Subcutaneous abdominal adipose tissue (tissue), 5 donors: ENCODE data around the gene SLC16A11.

Experiments used
- H3K27ac ChIP-seq: one replicate; pipeline ENCODE4 v1.7.0; 2013; ENCODE audit warnings: low read depth, mild to moderate bottlenecking, inconsistent platforms, low read length, moderate library complexity
- H3K27me3 ChIP-seq, 5 donors: one replicate each; pipeline ENCODE4 v1.7.0; 2013; ENCODE audit warnings: low read length in 5 of 5, inconsistent platforms in 1 of 5; ENCODE audit not compliant: control insufficient read depth in 5 of 5, insufficient read depth in 4 of 5
- H3K36me3 ChIP-seq, 5 donors: one replicate each; pipeline ENCODE4 v1.7.0; 2013; ENCODE audit warnings: low read length in 5 of 5; ENCODE audit not compliant: control insufficient read depth in 5 of 5, insufficient read depth in 5 of 5
- H3K4me1 ChIP-seq, 5 donors: one replicate each; pipeline ENCODE4 v1.7.0; 2013; ENCODE audit warnings: low read length in 5 of 5, mild to moderate bottlenecking in 3 of 5, moderate library complexity in 1 of 5; ENCODE audit not compliant: control insufficient read depth in 5 of 5, insufficient read depth in 5 of 5
- H3K4me3 ChIP-seq, 5 donors: one replicate each; pipeline ENCODE4 v1.7.0; 2013; ENCODE audit warnings: low read length in 5 of 5, low read depth in 1 of 5
- H3K9ac ChIP-seq, 5 donors: one replicate each; pipeline ENCODE4 v1.7.0; 2013; ENCODE audit warnings: low read length in 5 of 5, mild to moderate bottlenecking in 4 of 5, moderate library complexity in 3 of 5
- H3K9me3 ChIP-seq, 5 donors: one replicate each; pipeline ENCODE4 v1.7.0; 2013; ENCODE audit warnings: low read length in 5 of 5; ENCODE audit not compliant: control insufficient read depth in 5 of 5
- donor health status: healthy.
- donor health status: healthy.
- donor health status: healthy.
- donor health status: healthy.
- donor health status: healthy.

Gene SLC16A11

DNA sequence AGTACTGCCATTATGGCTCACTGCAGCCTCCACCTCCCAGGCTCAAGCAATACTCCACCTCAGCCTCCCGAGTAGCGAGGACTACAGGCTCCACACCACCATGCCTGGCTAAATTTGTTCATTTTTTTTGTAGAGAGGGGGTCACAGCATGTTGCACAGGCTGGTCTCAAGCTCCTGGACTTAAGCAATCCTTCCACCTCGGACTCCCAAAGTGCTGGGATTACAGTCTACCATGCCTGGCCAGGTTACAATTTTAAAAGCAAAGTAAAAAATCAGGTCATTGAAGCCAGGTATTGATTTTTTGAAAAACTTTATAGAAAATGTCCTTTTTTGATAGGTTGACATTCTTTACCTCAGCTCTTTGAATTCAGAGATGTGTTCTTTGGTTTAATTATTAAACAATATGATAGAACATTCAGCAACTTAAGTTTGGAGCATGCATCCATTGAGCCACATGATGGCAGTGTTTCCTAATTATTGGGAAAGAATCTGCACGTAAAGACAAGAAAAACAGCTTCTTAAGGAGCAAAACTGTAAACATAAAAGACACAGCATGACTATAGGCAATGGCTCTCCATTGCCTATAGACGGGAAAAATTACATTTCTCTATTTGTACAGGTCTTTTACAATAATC is 1.7 kb upstream of the SLC16A11 start:
- Histone ChIP-seq H3K4me1 (peaks cover 0 to 36% (median 28%) of the 10 kb centered on the region in 5 donors), H3K36me3 (no peaks in the 10 kb centered on the region), H3K27ac (no peak overlapping the region), H3K27me3 (peaks cover 23 to 41% (median 36%) of the 10 kb centered on the region in 5 donors), H3K4me3 (no peak overlapping the region), H3K9me3 (no peaks in the 10 kb centered on the region), H3K9ac (no peak overlapping the region)

DNA sequence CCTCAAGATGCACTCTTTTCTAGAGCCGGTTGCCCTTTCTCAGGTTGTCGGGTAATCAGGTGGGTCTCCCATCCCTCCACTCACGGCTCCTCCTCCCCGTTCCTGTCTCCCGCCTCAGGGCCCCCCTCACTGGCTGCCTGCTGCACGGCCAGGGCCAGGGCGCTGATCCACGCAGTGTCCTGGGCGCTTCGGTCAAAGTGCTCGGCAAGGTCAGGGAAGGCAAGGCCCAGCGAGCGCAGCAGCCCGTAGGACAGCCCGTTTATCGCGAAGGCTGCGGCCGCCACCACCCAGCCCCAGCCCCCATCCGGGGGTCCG is 753 bp downstream of the SLC16A11 start:
- H3K27ac ChIP-seq = no peak overlapping the region
- peaks cover 14 to 32% (median 31%) of the 10 kb centered on the region in 5 donors for H3K27me3 ChIP-seq
- H3K4me1 ChIP-seq = peaks cover 0 to 36% (median 28%) of the 10 kb centered on the region in 5 donors
- no peaks in the 10 kb centered on the region for H3K9me3 ChIP-seq
- no peaks in the 10 kb centered on the region for H3K36me3 ChIP-seq
- H3K4me3 ChIP-seq = peak overlapping the region in 4 of 5 donors; percentile 50 to 62 (median 54)
- peak overlapping the region in 3 of 5 donors; percentile 39 to 66 (median 65) for H3K9ac ChIP-seq

DNA sequence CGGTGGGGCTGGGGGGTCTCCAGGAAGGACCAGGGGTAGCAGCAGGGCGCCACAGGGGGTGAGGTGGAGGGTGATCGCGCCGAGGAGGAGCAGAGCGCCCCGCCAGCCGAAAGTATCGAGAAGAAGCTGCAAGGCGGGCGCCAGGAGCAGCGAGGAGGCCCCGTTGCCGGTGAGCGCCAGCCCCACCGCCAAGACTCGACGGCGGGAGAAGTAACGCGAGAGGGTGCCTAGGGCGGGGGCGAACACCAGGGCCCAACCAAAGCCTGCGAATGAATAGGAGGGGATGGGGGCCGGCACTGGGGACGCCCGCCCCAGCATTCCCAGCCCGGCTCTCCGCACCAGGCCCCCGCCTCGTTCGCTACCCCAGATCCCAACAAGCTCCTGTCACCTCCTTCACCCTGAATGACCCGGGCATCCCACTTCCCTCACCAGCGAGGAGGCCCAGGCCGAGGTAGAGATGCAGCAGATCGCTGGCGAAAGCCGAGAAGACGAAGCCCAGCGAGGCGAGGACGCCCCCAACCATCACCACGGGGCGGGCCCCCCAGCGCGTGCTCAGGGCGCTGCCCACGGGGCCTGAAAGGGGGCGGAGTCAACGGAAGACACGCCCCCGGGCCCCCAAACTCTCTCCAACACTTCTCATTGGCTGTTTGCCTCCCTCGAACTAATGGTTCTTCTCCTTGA is 1.3 kb downstream of the SLC16A11 start:
- Histone ChIP-seq H3K27me3 (peaks cover 14 to 29% (median 28%) of the 10 kb centered on the region in 5 donors), H3K4me1 (peaks cover 0 to 36% (median 28%) of the 10 kb centered on the region in 5 donors), H3K36me3 (no peaks in the 10 kb centered on the region), H3K9me3 (no peaks in the 10 kb centered on the region), H3K27ac (no peak overlapping the region), H3K9ac (peak overlapping the region in 2 of 5 donors; percentile 47 to 65), H3K4me3 (peak overlapping the region in 4 of 5 donors; percentile 50 to 62 (median 54))

DNA sequence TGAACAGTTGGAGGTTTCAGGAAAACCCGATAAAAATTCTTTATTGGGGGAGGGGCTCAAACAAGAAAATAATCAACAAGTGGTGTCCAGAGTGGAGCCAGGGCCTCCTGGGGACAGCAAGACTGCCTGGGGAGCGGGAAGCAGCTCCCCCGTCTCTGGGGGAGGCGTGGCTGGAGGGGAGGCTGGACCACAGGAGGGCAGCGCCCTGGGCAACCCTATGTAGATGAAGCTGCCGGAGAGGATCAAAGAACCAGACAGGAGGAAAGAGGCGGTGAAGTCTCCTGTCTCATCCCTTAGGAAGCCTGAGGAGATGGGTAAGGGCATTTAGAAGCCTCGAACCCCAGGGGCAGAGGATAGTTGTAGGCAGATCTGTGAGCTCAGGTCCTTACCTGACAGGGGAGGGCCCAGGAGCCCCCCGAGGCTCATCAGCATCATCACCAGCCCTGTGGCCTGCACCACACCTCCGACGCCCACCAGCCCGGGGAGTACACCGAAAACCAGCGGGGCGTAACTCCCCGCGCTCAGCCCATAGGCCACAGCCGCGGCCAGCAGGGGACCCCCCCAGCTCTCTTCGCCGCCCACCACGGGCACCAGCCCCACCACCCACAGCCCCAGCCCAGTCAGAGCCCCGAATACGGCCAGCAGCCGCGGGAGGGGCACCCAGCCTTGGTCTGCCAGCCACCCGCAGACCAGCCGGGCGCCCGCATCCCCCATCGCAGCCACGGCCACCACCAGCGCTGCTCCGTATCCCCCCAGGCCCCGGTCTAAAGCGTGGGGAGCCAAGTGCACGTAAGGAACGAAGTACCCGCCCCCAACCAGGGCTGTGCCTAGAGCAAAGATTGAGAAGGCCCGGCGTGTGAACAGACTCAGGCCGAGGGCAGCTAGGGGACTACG is 2.0 kb downstream of the SLC16A11 start:
- H3K27me3 ChIP-seq = peaks cover 14 to 29% (median 28%) of the 10 kb centered on the region in 5 donors
- H3K9me3 ChIP-seq = no peaks in the 10 kb centered on the region
- peak overlapping the region in 1 of 5 donors; percentile 47 for H3K9ac ChIP-seq
- no peak overlapping the region for H3K27ac ChIP-seq
- no peaks in the 10 kb centered on the region for H3K36me3 ChIP-seq
- peak overlapping the region in 2 of 5 donors; percentile 34 to 62 for H3K4me3 ChIP-seq
- H3K4me1 ChIP-seq = peaks cover 0 to 32% (median 28%) of the 10 kb centered on the region in 5 donors

DNA sequence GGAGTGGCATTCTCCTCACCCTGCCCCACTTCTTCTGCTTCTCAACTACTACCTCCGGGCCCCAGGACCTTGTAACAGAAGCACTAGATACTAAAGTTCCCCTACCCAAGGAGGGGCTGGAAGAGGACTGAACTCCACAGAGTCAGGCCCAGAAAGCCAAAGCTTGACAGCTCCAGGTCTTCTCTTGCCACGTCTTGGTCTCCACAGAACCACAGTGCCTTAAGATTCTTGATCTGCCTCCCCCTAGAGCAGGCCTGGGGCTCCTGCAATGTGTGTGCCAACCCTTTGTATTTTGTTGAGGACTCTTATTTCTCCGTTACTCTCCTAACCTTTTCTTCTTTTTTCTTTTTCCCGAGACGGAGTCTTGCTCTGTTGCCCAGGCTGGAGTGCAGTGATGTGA is 4.1 kb downstream of the SLC16A11 start:
- peaks cover 0 to 42% (median 42%) of the 10 kb centered on the region in 5 donors for H3K4me1 ChIP-seq
- no peak overlapping the region for H3K4me3 ChIP-seq
- H3K27me3 ChIP-seq = peaks cover 14 to 28% (median 25%) of the 10 kb centered on the region in 5 donors
- H3K9ac ChIP-seq = no peak overlapping the region
- H3K36me3 ChIP-seq = no peaks in the 10 kb centered on the region
- H3K9me3 ChIP-seq = no peaks in the 10 kb centered on the region
- no peak overlapping the region for H3K27ac ChIP-seq

DNA sequence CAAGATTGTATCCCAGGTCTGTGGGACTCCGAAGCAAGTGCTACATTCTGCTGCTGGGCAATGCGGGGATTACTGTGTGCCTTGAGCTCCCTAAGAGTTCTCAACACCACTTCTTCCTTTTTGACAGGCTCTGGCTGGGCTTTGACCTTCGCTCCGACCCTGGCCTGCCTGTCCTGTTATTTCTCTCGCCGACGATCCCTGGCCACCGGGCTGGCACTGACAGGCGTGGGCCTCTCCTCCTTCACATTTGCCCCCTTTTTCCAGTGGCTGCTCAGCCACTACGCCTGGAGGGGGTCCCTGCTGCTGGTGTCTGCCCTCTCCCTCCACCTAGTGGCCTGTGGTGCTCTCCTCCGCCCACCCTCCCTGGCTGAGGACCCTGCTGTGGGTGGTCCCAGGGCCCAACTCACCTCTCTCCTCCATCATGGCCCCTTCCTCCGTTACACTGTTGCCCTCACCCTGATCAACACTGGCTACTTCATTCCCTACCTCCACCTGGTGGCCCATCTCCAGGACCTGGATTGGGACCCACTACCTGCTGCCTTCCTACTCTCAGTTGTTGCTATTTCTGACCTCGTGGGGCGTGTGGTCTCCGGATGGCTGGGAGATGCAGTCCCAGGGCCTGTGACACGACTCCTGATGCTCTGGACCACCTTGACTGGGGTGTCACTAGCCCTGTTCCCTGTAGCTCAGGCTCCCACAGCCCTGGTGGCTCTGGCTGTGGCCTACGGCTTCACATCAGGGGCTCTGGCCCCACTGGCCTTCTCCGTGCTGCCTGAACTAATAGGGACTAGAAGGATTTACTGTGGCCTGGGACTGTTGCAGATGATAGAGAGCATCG is 5.6 kb downstream of the SLC16A11 start:
- H3K27ac ChIP-seq = no peak overlapping the region
- H3K27me3 ChIP-seq = peaks cover 8 to 19% (median 17%) of the 10 kb centered on the region in 5 donors

DNA sequence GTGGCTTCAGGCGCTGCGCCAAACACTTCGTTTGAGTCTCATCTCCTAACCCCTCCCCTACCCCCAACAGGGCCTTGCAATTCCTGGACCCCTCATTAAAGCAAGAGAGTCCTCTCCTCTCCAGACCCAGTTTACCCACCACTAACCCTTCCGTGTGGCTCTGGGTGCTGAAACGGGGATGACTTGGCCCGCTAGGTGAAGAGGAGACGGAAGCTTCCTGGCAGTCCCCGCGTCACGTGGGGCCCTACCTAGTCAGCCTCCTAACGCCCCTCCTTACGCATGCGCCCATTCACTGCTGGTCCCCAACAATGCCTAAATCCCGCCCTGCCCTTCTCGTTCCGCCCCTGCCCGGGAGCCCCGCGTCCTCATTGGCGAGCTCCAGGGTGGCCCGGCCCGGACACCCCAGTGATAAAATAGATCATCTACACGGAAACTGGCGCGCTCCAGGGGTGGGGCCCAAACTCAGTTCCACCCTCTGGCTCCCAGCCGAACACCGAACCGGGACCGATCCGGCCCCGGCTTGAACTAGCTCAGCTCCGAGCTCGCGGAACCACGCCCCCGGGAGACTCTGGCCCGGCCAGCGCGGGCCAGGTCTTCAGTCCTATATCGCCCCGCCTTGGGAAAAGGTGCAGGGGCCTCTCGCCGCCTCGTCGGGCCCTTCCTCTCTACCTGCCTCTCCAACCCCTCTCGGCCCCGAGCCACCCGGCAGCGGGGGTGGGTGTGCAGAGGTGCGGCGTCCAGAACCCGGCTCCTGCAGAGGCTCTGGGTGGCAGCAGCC is 8.1 kb downstream of the SLC16A11 start, which contains the start of gene SLC16A13:
TSS of gene SLC16A13 (plus strand) at position 425 of the 778 bp plus-strand sequence. CDS start 368 bp downstream, outside the sequence.
- Histone ChIP-seq H3K4me1 (peaks cover 0 to 29% (median 22%) of the 10 kb centered on the region in 5 donors), H3K9ac (peak within 1 kb of the TSS; percentile 10 to 72 (median 41)), H3K4me3 (peak within 1 kb of the TSS; percentile 22 to 83 (median 71)), H3K27ac (peak within 1 kb of the TSS; percentile 85), H3K9me3 (no peaks in the 10 kb centered on the region), H3K27me3 (peaks cover 0 to 4% (median 2%) of the 10 kb centered on the region in 5 donors), H3K36me3 (peaks cover 0 to 3% (median 0%) of the 10 kb centered on the region in 5 donors)

More for the DNA sequence above, 5.6 kb downstream of the SLC16A11 start:
- Histone ChIP-seq H3K9ac (peak overlapping the region in 1 of 5 donors; percentile 33), H3K4me3 (no peak overlapping the region), H3K36me3 (no peaks in the 10 kb centered on the region), H3K9me3 (no peaks in the 10 kb centered on the region), H3K4me1 (peaks cover 0 to 38% (median 34%) of the 10 kb centered on the region in 5 donors)

DNA sequence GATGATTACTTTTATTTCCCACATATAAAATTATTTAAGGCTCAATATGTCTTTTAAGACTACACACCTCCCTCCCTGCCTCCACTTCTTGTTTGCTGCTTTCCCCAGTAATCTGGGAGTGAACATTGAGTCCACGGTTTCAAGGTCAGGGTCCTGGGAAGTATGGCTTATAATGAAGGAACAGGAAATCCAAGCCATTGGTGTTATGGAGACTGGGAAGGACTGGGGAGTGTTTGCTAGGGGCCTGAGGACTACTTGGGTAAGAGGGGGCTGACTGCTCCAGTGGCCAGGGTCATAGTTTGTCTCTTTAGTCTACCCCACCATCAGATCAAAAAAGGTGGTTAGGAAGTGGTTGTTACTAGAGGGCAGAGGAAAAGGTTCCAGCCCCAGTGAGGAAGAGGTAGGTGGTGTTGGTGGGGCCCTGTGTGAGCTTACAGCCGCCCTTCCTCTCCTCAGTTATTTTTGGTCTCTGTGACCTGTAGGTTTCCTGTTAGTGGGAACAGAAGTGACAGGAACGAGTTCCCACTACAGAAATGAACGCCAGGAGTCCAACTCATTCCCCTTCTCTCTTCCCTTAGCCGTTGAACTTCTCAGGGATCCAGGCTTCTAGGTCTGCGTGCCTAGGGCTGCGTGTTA is 8.8 kb downstream of the SLC16A11 start:
- H3K9ac ChIP-seq = peak overlapping the region in 4 of 5 donors; percentile 24 to 72 (median 40)
- H3K4me1 ChIP-seq = peaks cover 0 to 32% (median 22%) of the 10 kb centered on the region in 5 donors
- no peaks in the 10 kb centered on the region for H3K9me3 ChIP-seq
- peaks cover 0 to 4% (median 2%) of the 10 kb centered on the region in 5 donors for H3K27me3 ChIP-seq
- peaks cover 0 to 3% (median 0%) of the 10 kb centered on the region in 5 donors for H3K36me3 ChIP-seq
- H3K4me3 ChIP-seq = peak overlapping the region; percentile 22 to 83 (median 71)
- peak overlapping the region; percentile 85 for H3K27ac ChIP-seq
